GM19455 (cell line): ENCODE measurements around the gene PDE6A.
"Not testable (repeated sequence)": the region's sequence is repeated elsewhere in the genome, so short reads cannot be mapped to it uniquely, and the experiment has no call there.

ENCODE experiments used
- ATAC-seq: cut with Tn5 transposase; IDR thresholded peaks from one replicate; pipeline ENCODE4 v1.9.1; 2021; ENCODE audit not compliant: unreplicated experiment

The PDE6A gene

DNA sequence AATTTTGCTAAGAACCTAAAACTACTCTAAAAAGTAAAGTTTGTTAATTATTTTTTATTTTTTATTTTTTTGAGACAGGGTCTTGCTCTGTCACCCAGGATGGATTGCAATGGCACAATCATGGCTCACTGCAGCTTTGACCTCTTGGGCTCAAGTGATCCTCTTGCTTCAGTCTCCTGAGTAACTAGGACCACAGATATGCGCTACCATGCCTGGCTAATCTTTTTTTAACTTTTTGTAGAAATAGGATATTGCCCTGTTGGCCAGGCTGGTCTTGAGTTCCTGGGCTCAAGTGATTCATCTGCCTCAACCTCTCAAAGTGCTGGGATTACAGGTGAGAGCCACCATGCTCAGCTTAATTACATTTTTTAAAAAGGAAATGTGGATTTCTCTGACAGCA lies 45.8 kb downstream of the PDE6A start:
- ATAC-seq: no peak

DNA sequence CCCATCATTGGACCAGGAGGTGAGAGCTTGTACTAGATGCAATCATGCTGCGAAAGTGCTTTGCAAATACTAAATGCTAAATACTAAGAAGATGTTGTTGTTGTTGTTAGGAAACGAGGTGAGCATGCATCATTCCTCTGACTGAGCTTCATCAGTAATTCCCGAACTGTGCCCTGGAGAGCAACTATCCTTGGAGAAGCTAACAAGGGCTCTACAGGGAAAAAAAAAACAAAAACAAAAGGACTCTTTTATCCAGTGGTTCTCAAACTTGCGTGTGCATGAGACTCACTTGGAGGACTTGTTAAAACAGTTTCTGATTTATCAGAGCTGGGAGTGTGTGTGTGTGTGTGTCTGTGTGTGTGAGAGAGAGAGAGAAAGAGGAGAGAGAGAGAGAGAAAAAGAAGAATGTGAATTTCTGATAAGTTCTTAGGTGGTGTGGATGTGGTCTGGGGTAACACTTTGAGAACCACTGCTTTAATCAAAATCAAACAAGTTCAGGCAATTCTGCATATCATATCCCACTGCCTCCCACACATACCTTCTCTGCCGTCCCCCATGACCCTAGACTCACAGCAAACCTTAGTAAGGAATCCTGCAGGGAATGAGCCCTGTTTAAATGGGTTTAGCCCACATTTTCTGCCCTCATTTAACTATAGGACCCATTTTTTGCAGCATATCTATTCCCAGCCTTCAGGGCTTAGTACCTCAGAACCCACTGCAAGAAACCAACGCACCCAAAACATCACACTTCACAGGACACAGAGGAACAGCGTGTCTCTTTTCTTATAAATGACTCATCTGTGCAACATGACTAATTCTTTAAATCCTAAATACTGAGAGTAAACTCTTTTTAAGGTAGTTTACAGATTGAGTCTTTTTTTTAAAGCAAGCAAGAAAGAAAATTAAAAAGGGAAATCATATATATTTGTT lies 48.9 kb downstream of the PDE6A start:
- no peak for ATAC-seq

DNA sequence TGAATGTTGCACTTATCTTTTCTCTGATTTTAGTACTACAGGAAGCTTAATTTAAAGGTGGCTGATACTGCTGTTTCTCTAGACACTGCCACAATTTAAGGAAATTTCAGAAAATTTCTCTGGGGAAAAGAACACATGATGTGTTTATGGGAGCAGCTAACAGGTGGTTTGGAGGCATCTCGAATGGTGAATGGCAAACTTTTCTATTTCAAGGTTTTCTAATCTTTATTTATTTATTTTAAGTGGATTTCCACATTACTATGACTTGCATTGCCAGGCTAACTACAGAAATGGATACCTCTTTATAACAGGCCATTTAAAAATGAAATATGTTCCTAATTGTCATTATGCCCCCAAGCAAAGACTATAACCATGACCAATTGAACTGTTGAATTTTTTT lies 50.4 kb downstream of the PDE6A start:
- no peak for ATAC-seq

DNA sequence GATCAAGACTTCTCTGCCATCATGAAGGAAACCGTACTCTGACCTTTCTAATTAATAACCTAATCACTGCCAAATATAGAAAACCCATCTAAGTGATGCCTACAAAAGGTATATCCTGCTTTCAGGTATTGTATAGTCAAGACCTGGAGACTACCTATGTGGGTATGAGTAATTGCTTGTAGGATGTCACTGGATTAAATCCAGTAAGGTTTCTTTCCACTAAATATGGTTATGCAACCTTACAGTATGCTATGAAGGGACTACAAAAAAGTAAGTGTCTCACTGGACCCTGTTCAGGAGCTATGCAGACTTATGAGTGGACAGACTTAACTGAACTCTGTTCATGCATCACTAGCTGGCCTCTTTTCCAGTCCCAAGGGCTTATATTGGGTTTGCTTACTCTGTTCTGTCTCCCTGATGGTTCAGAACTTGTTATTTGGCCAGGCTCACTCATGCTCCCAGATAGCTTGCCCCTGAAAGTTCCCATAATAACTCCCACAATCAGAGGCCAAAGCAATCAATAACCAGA lies 51.1 kb downstream of the PDE6A start:
- ATAC-seq: no peak

DNA sequence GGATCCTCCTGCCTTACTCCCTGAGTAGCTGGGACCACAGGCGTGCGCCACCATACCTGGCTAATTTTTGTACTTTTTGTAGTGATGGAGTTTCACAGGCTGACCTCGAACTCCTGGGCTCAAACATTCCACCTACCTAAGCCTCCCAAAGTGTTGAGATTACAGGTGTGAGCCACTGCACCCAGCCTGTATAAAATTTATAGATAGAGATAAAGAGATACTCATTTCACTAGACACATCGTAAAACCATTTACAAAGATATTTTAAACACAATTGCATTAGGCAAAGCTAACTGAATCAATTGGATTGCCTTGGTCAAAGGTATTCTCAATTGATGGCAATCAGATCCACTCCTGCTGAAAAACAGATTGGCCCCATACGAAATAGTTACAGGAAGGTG lies 52.0 kb downstream of the PDE6A start:
- no peak for ATAC-seq

DNA sequence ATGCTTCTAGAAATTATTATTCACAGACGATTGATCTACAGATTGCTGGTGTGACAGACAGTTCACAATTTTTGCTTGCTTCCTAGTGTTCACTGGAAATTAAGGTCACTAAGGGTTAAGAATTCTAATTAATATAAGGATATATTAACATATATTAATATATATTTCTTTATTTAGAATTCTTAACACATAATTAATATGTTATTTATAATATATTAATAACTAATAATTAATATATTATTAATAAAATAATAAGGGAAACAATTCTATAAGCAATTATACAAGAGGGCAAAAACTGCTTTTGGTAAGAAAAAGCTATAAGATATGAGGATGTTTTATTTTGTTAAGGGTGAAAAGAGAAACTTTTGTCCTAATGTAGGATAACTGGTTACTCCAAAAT lies 56.3 kb downstream of the PDE6A start:
- ATAC-seq: no peak

DNA sequence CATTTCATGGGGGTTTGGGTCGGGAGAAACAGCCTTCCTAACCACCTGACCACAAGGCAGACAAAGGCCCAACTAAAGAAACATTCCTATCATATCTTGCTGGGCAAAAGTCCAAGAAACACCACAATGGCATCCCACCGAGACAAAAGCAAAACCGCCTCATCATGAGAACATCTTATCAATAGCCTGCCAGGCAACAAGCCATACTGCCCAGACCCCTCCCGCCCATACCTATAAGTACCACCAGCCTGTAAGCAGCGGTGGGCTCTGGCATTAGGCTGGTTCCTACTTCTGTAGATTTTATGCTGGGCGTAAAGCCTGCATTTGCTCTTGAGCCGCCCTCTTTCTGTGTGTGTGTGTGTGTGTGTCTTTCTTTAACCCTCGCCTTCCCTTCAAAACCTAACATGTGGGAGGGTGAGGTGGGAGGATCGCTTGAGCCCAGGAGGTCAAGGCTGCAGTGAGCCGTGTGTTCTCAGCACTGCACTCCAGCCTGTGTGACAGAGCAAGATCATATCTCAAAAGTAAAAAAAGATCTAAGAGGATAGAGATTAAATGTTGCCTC lies 56.9 kb downstream of the PDE6A start:
- ATAC-seq: no peak

DNA sequence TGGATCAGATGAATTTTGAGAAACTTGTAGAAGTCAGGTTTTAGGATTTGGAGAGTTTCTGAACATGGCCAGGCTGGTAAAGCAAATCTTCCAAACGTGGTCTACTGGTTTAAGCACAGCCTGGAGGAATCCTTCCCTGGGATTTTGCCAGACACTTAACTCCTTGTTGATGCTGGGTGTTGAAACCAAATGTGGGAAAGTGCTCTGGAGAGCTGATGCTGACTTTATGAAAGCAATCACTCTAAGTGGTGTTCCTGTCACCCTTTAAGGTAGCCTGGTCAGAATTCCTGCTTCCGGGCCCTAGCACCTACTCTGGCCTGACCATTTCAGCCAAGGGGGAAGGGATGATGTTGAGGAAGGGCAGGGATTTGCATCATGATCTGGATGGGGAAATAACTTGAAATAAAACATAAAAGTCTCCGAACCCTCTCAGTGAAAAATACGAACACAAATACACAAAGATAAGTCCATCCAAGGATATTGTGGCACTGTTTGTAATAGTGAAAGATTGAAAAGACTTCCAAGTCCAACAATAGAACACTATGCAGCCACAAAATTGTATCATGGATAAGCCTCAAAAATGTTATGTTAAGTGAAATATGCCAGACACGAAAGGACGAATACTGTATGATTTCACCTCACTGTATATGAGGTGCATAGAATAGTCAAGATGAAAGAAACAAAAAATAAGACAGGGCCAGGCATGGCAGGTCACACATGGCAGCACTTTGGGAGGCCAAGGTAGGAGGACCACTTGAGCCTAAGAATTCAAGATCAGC lies 57.7 kb downstream of the PDE6A start:
- no peak for ATAC-seq

DNA sequence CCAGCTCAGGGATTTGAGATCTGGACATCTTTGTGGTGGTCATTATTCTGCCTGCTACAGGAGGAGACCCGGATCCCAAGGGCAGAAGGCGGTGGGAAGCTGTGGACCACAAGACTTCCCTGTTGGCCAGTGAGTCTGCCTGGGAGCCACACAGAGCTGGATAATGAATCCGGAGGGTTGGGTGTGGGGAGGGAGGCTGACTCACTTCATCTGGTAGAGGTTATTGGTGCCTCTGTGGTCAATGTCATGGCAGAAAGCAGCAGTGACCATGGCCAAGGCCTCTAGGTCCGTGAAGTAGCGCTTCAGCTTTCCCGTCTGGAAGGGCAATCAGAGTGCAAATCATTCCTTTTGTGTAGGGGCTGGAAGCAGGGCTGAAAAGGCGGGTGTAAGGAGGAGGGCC lies 58.5 kb downstream of the PDE6A start:
- no peak for ATAC-seq

DNA sequence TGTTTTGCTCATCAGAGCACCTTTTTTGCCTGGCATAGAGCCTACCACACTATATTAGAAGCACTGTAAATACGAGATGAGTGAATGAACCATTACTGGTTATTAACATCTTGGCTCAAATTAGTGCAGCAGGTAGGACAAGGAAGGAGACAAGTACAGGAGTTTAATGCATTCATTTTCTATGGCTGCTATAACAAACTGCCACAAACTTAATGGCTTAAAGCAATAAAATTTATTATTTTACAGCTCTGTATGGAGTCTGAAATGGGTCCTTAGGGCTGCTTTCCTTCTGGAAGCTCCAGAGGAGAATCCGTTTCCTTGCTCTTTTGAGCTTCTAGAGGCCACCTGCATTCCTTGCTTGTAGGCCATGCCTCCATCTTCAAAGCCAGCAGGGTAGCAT lies 59.1 kb downstream of the PDE6A start:
- ATAC-seq: no peak

DNA sequence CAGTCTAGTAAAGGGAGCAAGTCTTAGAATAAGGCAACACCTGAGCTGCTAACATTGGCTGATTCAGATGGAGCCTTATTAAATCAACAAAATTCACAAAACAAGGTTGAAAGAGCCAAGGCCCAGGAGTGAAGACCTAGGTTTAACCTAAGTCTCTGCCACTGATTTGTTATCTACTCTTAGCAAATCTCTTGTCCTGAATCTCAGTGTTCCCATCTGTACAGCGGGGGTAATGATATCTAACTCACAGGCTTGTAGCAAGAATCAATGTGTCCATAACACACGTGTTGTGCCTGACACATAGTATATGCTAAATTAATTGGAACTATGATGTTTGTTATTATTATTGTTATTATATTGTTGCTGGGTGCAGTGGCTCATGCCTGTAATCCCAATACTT lies 61.0 kb downstream of the PDE6A start:
- ATAC-seq: no peak

DNA sequence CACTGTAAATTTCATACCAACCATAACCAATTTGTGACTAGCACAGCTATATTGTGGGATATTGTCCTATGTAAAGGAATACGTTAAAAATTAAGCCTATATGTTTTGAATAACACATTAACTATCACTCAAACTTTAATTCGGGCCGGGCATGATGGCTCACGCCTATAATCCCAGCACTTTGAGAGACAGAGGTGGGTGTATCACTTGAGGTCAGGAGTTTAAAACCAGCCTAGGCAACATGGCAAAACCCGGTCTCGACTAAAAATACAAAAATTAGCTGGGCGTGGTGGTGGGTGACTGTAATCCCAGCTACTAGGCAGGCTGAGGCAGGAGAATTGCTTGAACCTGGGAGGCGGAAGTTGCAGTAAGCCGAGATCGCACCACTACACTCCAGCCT lies 62.0 kb downstream of the PDE6A start:
- ATAC-seq: not testable (repeated sequence)

DNA sequence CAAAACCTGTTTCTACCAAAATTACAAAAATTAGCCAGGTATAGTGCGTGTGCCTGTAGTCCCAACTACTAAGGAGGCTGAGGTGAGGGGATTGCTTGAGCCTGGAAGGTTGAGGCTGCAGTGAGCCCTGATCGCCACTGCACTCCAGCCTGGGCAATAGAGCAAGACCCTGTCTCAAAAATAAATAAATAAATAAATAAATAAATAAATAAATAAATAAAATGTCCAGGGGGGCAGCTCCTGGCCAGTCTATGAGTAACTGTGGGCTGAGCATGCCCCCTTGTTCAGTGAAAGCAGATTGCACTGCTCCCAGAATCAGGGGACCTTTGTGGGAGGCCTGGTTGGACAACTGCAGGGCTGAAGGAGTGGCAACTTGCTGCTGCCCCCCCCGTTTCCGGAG lies 62.7 kb downstream of the PDE6A start:
- ATAC-seq: no peak

DNA sequence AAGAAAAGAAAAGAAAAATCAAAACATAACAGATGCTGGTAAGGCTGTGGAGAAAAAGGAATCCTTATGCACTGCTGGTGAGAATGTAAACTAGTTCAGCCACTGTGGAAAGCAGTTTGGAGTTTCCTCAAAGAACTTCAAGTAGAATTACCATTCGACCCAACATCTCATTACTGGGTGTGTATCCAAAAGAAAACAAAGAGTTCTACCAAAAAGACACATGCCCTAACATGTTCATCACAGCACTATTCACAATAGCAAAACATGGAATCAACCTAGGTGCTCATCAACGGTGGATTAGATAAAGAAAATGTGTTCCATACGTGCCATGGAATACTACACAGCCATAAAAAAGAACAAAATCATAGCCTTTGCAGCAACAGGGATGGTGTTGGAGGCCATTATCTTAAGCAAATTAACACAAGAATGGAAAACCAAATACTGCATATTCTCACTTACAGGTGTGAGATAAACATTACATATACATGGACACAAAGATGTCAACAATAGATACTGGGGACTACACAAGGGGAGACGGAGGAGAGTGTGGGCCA lies 63.4 kb downstream of the PDE6A start:
- ATAC-seq: no peak

DNA sequence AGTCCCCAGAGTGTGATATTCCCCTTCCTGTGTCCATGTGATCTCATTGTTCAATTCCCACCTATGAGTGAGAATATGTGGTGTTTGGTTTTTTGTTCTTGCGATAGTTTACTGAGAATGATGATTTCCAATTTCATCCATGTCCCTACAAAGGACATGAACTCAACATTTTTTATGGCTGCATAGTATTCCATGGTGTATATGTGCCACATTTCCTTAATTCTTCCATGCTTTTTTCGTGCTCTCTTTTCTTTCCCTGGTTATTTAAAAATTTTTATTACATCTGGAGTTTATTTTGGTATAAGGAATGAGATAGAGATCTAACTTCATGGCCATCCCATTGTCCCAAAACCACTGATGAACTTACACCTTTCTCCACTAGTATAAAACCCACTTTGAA lies 65.0 kb downstream of the PDE6A start:
- ATAC-seq: not testable (repeated sequence)

DNA sequence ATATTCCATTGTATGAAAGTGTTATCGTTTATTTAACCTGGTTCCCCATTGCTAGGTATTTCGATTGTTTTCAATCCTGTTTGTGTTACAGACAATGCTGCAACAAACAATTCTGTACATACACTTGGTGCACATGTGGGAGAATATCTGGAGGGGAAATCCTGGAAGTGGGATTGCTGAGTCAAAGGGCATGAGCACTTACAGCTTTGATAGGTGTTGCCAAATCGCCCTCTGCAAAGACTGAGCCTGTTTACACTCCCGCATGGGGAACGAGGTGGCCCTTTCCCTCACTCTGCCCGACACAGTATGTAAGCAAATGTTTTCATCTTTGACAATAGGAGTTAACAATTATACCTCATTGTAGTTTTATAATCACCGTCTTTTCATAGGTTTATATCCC lies 66.2 kb downstream of the PDE6A start:
- ATAC-seq: no peak

DNA sequence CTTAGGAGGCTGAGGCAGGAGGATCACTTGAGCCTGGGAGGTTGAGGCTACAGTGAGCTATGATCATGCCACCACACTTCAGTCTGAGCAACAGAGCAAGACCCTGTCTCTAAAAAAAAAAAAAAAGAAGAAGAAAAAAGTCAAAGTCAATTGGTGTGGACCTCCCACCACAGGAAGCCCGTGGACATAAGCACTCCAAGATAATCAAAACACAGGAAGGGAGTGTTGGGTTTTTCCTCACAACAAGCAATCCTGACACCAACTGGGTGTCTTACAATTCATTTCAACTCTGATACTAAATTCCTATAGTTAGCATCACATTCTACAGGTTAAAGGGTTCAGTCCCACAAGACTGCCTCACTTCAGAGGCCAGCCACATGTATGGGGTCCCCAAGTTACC lies 70.7 kb downstream of the PDE6A start:
- no peak for ATAC-seq

DNA sequence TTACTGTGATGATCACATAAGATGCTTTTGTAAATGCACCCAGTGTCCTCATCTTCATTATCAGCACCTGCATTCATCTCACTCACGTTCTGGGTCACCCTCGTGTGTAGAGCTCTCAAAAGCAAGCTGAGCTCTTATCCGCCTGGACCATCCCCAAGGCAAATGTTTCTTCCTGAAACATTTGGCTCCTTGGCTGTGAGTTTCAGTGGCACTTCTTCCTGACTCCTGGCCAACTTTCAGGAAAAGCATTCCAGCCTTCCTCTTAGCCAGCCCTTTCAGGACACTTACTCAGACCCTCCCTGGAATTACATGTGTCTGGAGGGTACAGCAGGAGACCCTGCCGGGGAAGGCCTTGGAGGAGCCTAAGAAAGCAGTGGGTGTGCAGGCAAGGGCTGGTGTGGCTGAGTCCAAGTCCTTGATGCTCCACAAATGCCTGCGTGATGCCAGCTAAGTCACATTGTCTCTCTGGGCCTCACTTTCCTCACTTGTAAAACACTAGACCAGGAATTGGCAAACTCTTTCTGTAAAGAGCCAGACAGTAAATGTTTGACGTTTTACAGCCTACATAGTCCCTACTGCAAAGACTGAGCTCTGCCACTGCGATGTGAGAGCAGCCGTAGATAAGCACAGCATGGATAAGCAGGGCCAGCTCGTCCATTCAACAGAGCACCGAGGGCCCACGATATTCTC lies 72.1 kb downstream of the PDE6A start:
- no peak for ATAC-seq

DNA sequence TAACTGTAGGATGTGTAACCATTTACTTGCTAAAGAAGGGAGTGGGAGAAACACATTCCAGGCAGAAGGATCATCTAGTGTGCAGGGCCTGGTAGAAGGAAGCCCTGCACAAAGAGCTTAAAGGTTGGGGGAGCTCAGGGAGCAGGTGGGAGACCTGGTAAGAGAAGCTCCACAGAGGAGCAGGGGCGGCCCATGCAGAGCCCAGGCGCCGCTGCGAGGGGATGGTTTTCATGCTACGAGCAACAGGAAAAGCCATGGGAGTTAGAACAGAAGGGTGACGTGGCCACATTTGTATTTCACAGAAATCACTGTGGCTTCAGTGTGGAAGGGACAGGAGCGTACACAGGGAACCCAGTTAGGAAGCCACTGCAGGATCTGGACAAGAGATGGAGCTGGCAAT lies 73.1 kb downstream of the PDE6A start:
- ATAC-seq: no peak

DNA sequence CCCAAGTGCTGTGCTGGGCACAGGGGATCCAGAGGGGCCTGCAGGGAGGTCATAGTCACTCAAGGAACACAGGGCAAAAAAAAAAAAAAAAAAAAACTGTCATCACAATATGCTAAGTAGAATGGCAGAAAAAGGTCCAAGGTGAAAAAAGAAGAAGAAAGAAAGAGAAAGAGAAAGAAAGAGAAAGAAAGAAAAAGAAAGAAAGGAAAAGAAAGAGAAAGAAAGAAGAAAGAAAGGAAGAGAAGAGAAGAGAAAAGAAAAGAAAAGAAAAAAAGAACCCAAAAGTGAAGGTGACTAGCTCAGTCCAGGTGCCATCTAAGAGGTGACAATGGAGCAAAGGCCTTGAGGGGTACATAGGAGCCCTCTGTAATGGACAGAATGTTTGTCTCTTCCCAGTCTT lies 73.9 kb downstream of the PDE6A start:
- no peak for ATAC-seq

DNA sequence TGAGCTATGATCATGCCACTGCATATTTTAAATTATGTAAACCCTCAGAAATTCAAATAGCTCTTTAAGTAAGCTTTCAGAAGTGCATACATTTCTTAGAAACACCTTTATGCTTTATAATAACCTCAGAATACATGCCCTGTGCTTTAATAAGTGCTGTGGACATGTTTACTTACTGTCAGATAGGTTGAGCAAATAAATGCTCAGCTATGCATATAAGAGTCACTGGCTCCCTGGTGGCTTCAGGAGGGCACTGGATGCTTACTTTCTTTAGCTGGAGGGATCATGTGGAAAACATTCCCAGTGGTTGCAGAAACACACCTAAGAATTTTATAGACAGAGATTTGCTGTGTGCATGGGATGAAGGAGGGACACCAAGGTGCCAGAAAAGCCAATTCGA lies 74.4 kb downstream of the PDE6A start:
- ATAC-seq: no peak
